GM23248 (cell line): ENCODE data around the gene MYOM1. TPM values are rescaled to one million over a fixed set of nuclear protein-coding genes. Genes with fewer than 3 reads are reported as not detected.

Source experiments
- DNase-seq: peaks from one replicate; pipeline ENCODE4 v3.0.0-alpha.2; 2015
- H2AFZ ChIP-seq: fragments of 200-600 bp; sonication (generic); 2 replicates; pipeline ENCODE4 v1.6.1; 2016; ENCODE audit warnings: antibody characterized with exemption
- H3F3A ChIP-seq: fragments of 200-600 bp; sonication (generic); 2 replicates; pipeline ENCODE4 v1.6.1; 2016; ENCODE audit warnings: mild to moderate bottlenecking, antibody characterized with exemption, mixed run types; ENCODE audit not compliant: insufficient read depth
- H3K27ac ChIP-seq: fragments of 200-600 bp; sonication (generic); 2 replicates; pipeline ENCODE4 v1.5.1; 2016; ENCODE audit warnings: mild to moderate bottlenecking
- H3K27me3 ChIP-seq: fragments of 200-600 bp; sonication (generic); replicated peaks from 2 replicates; pipeline ENCODE4 v1.6.1; 2016; ENCODE audit warnings: mild to moderate bottlenecking; ENCODE audit not compliant: insufficient read depth
- H3K36me3 ChIP-seq: fragments of 200-600 bp; sonication (generic); 2 replicates; pipeline ENCODE4 v1.6.1; 2016; ENCODE audit warnings: low read depth, mild to moderate bottlenecking
- H3K4me1 ChIP-seq: fragments of 200-600 bp; sonication (generic); 2 replicates; pipeline ENCODE4 v1.6.1; 2016; ENCODE audit warnings: mild to moderate bottlenecking; ENCODE audit not compliant: insufficient read depth
- H3K4me2 ChIP-seq: fragments of 200-600 bp; sonication (generic); one replicate; pipeline ENCODE4 v1.6.1; 2016; ENCODE audit warnings: mild to moderate bottlenecking; ENCODE audit not compliant: unreplicated experiment
- H3K4me3 ChIP-seq: fragments of 200-600 bp; sonication (generic); 2 replicates; pipeline ENCODE4 v1.5.1; 2016; ENCODE audit warnings: mild to moderate bottlenecking
- H3K79me2 ChIP-seq: fragments of 200-600 bp; sonication (generic); 2 replicates; pipeline ENCODE4 v1.6.1; 2016; ENCODE audit warnings: mild to moderate bottlenecking; ENCODE audit not compliant: insufficient read depth
- H3K9ac ChIP-seq: fragments of 200-600 bp; sonication (generic); 2 replicates; pipeline ENCODE4 v1.6.1; 2016; ENCODE audit warnings: mild to moderate bottlenecking
- H3K9me2 ChIP-seq: fragments of 200-600 bp; sonication (generic); 2 replicates; pipeline ENCODE4 v1.6.1; 2016; ENCODE audit warnings: mixed run types, mild to moderate bottlenecking, moderate library complexity; ENCODE audit not compliant: insufficient read depth
- H3K9me3 ChIP-seq: fragments of 200-600 bp; sonication (generic); one replicate; pipeline ENCODE4 v1.6.1; 2017; ENCODE audit warnings: low read depth
- H4K20me1 ChIP-seq: fragments of 200-600 bp; sonication (generic); 2 replicates; pipeline ENCODE4 v1.6.0; 2016; ENCODE audit not compliant: insufficient read depth
- EZH2 ChIP-seq: fragments of 200-600 bp; sonication (generic); IDR thresholded peaks from 2 replicates; pipeline ENCODE4 v1.6.1; 2018; ENCODE audit warnings: antibody characterized with exemption, mild to moderate bottlenecking; ENCODE audit not compliant: insufficient read depth, poor library complexity, severe bottlenecking
- EZH2phosphoT487 ChIP-seq: fragments of 200-600 bp; sonication (generic); IDR thresholded peaks from 2 replicates; pipeline ENCODE4 v1.6.1; 2018; ENCODE audit warnings: antibody characterized with exemption, moderate library complexity, mild to moderate bottlenecking, low read depth; ENCODE audit not compliant: insufficient read depth
- WGBS, 2 experiments: methylation state at CpG; one replicate each; pipeline ENCODE4 v1.1.6; 2015 to 2017; ENCODE audit warnings: low lambda C conversion rate in 2 of 2, low coverage in 1 of 2; ENCODE audit errors: missing lambda C conversion rate in 2 of 2; 5-methylcytosine and 5-hydroxymethylcytosine counted together
- in situ Hi-C: fragments of 300-500 bp; cut with MboI; formaldehyde crosslinking; loops from 2 replicates; pipeline ENCODE4 v1.15.0; 2020
- polyA plus RNA-seq: library from polyadenylated mRNA; unstranded; fragments of >200 nt; fragmentation: Nextera tagmentation; extraction: Ambion mirVana; gene quantifications from 2 replicates; pipeline ENCODE4 v1.2.1, GENCODE V29; 2016
- total RNA-seq: library from RNA; depleted of rRNA; stranded (reverse); fragments of >200 nt; shearing (Covaris generic); gene quantifications from 2 replicates; pipeline ENCODE4 v1.2.3, GENCODE V29; 2014

MYOM1 gene
- total and polyA plus RNA-seq, 2 experiments from 2014 or later: 0.64 to 0.65 TPM

- H3K27ac ChIP-seq: no peak overlapping the region
- no peak overlapping the region for H2AFZ ChIP-seq
- H3K4me2 ChIP-seq: no peak overlapping the region
- no peak for TF ChIP-seq EZH2phosphoT487
- TF ChIP-seq EZH2: no peak
- H3F3A ChIP-seq: no peaks in the 10 kb centered on the region
- no peak for DNase-seq
- no peaks in the 10 kb centered on the region for H3K36me3 ChIP-seq
- no peaks in the 10 kb centered on the region; the same call in 1 of the 2 replicates for H4K20me1 ChIP-seq
- H3K9ac ChIP-seq: no peak overlapping the region
- H3K4me3 ChIP-seq: no peak overlapping the region
- H3K79me2 ChIP-seq: no peaks in the 10 kb centered on the region
- no peaks in the 10 kb centered on the region for H3K4me1 ChIP-seq
- no peaks in the 10 kb centered on the region for H3K9me2 ChIP-seq
- 90 to 92% methylated on average over 3 of the region's 3 CpGs for WGBS, 2 experiments
- in situ Hi-C loops: no loop called here
- no peaks in the 10 kb centered on the region for H3K27me3 ChIP-seq
- H3K9me3 ChIP-seq: no peaks in the 10 kb centered on the region
Observed at GRCh38 chr18:3089579-3089978, 130.2 kb downstream of the MYOM1 start.

GRCh38 chr18:3088449-3088848, 131.3 kb downstream of the MYOM1 start:
- Histone ChIP-seq H3K27ac (no peak overlapping the region), H3K9ac (no peak overlapping the region)
- 82 to 87% methylated on average over 3 of the region's 3 CpGs for WGBS, 2 experiments

GRCh38 chr18:3086871-3087270, 132.9 kb downstream of the MYOM1 start:
- in situ Hi-C loops: no loop called here

More at GRCh38 chr18:3088449-3088848, 131.3 kb downstream of the MYOM1 start:
- Histone ChIP-seq H3K79me2 (no peaks in the 10 kb centered on the region), H2AFZ (no peak overlapping the region), H3K36me3 (no peaks in the 10 kb centered on the region), H3K27me3 (no peaks in the 10 kb centered on the region), H3K4me3 (no peak overlapping the region), H3K4me2 (no peak overlapping the region), H3K4me1 (no peaks in the 10 kb centered on the region), H4K20me1 (no peaks in the 10 kb centered on the region; the same call in 1 of the 2 replicates), H3K9me2 (no peaks in the 10 kb centered on the region), H3K9me3 (no peaks in the 10 kb centered on the region), H3F3A (no peaks in the 10 kb centered on the region)
- TF ChIP-seq EZH2phosphoT487 (no peak), EZH2 (no peak)
- no peak for DNase-seq
- in situ Hi-C loops: no loop called here

GRCh38 chr18:3085612-3086011, 134.2 kb downstream of the MYOM1 start:
- no peak for TF ChIP-seq EZH2
- no peak for TF ChIP-seq EZH2phosphoT487
- H3K27ac ChIP-seq: no peak overlapping the region
- no peaks in the 10 kb centered on the region for H3K36me3 ChIP-seq
- no peak overlapping the region for H3K4me2 ChIP-seq
- H3K27me3 ChIP-seq: no peaks in the 10 kb centered on the region
- in situ Hi-C loops: no loop called here
- DNase-seq: no peak
- no peaks in the 10 kb centered on the region for H3K4me1 ChIP-seq
- no peaks in the 10 kb centered on the region; the same call in 1 of the 2 replicates for H4K20me1 ChIP-seq
- WGBS, 2 experiments: 87 to 88% methylated on average over 1 of the region's 1 CpG
- no peak overlapping the region for H2AFZ ChIP-seq
- no peaks in the 10 kb centered on the region for H3K9me2 ChIP-seq
- no peaks in the 10 kb centered on the region for H3F3A ChIP-seq
- H3K4me3 ChIP-seq: no peak overlapping the region
- H3K9ac ChIP-seq: no peak overlapping the region
- H3K9me3 ChIP-seq: no peaks in the 10 kb centered on the region
- H3K79me2 ChIP-seq: no peaks in the 10 kb centered on the region

More at GRCh38 chr18:3086871-3087270, 132.9 kb downstream of the MYOM1 start:
- 78 to 85% methylated on average over 4 of the region's 4 CpGs for WGBS, 2 experiments
- no peaks in the 10 kb centered on the region for H3K36me3 ChIP-seq
- H3K4me3 ChIP-seq: no peak overlapping the region
- H3K4me1 ChIP-seq: no peaks in the 10 kb centered on the region
- no peaks in the 10 kb centered on the region; the same call in 1 of the 2 replicates for H4K20me1 ChIP-seq
- no peak overlapping the region for H3K27ac ChIP-seq
- H2AFZ ChIP-seq: no peak overlapping the region
- H3K4me2 ChIP-seq: no peak overlapping the region
- H3K9me3 ChIP-seq: no peaks in the 10 kb centered on the region
- no peak overlapping the region for H3K9ac ChIP-seq
- no peaks in the 10 kb centered on the region for H3K27me3 ChIP-seq
- no peaks in the 10 kb centered on the region for H3K9me2 ChIP-seq
- TF ChIP-seq EZH2: no peak
- no peak for TF ChIP-seq EZH2phosphoT487
- H3K79me2 ChIP-seq: no peaks in the 10 kb centered on the region
- H3F3A ChIP-seq: no peaks in the 10 kb centered on the region
- DNase-seq: no peak

GRCh38 chr18:3084206-3084605, 135.6 kb downstream of the MYOM1 start:
- H4K20me1 ChIP-seq: no peaks in the 10 kb centered on the region; the same call in 1 of the 2 replicates
- no peaks in the 10 kb centered on the region for H3K9me2 ChIP-seq
- no peaks in the 10 kb centered on the region for H3K79me2 ChIP-seq
- no peaks in the 10 kb centered on the region for H3K36me3 ChIP-seq
- no peak for DNase-seq
- H2AFZ ChIP-seq: no peak overlapping the region
- no peak overlapping the region for H3K4me2 ChIP-seq
- no peaks in the 10 kb centered on the region for H3K4me1 ChIP-seq
- 79 to 82% methylated on average over 3 of the region's 3 CpGs for WGBS, 2 experiments
- H3K27me3 ChIP-seq: no peaks in the 10 kb centered on the region
- no peak overlapping the region for H3K27ac ChIP-seq
- no peaks in the 10 kb centered on the region for H3K9me3 ChIP-seq
- no peak overlapping the region for H3K4me3 ChIP-seq
- TF ChIP-seq EZH2 (no peak), EZH2phosphoT487 (no peak)
- no peak overlapping the region for H3K9ac ChIP-seq
- H3F3A ChIP-seq: no peaks in the 10 kb centered on the region
- in situ Hi-C loops: no loop called here
